K562 (cell line): Measurements from ENCODE around the gene NR2F6. TPM values are rescaled to one million over a fixed set of nuclear protein-coding genes. Genes with fewer than 3 reads are reported as not detected.

Experiments
- ATAC-seq: fragments of 200-7000 bp; cut with Tn5 transposase; 3 replicates; pipeline ENCODE4 v1.9.1; 2020; ENCODE audit warnings: moderate library complexity
- Bru-seq: library from RNA; stranded (reverse); fragments of 400-500 nt; gene quantifications from one replicate; lab custom pipeline; 2021; lab: Mats Ljungman, UMichigan
- BruChase-seq, 2 experiments: library from RNA; stranded (reverse); fragments of 400-500 nt; gene quantifications; one replicate each; lab custom pipeline; 2021; lab: Mats Ljungman, UMichigan
- BruUV-seq: library from RNA; stranded (reverse); fragments of 400-500 nt; replicated peaks from 2 replicates; lab custom pipeline; 2021; lab: Mats Ljungman, UMichigan
- CTCF ChIA-PET: fragments of 300-600 bp; formaldehyde crosslinking; extraction: SDS; loops from one replicate; lab custom pipeline; 2021; ENCODE audit warnings: low intra/inter-chr PET ratio; lab: Yijun Ruan, JAX
- POLR2A ChIA-PET: fragments of 300-600, 350-650 bp; sonication (Branson Sonifier 250); formaldehyde crosslinking; extraction: SDS; loops from one replicate; lab custom pipeline; 2021; ENCODE audit warnings: antibody characterized with exemption, inconsistent platforms; lab: Yijun Ruan, JAX
- DNase-seq, 4 experiments: peaks; one replicate each; pipeline versions ENCODE4 v3.0.0 to v3.0.0-alpha.2; 2011 to 2018; ENCODE audit warnings: low spot score in 3 of 4, mixed read lengths in 3 of 4; ENCODE audit errors: extremely low read depth in 1 of 4
- FAIRE-seq: peaks from 2 replicates; lab custom pipeline; 2011; peaks lifted over from hg19 to GRCh38; lab: Jason Lieb, UNC
- H2AFZ ChIP-seq: 2 replicates; pipeline ENCODE4 v1.6.0; 2011; ENCODE audit warnings: low read depth, low read length, control low read depth, inconsistent platforms
- H3K27ac ChIP-seq: fragments of 200-600 bp; 3 replicates; pipeline ENCODE4 v1.8.0; 2011; ENCODE audit warnings: low read depth, mild to moderate bottlenecking, control low read depth, inconsistent platforms, low read length, moderate library complexity, mixed read lengths; ENCODE audit errors: extremely low read depth
- H3K27me3 ChIP-seq, 2 experiments: fragments of 300-600 bp in 1 of 2; 2 replicates in 1 of 2; 3 replicates in 1 of 2; pipeline versions ENCODE4 v1.6.0 to v1.8.0; 2011; ENCODE audit warnings: inconsistent platforms in 2 of 2, low read length in 2 of 2, mild to moderate bottlenecking in 1 of 2, mixed read lengths in 1 of 2, moderate library complexity in 1 of 2; ENCODE audit not compliant: control insufficient read depth in 2 of 2, insufficient read depth in 2 of 2
- H3K36me3 ChIP-seq: fragments of 300-600 bp; 3 replicates; pipeline ENCODE4 v1.8.0; 2011; ENCODE audit warnings: mild to moderate bottlenecking, low read length, inconsistent platforms; ENCODE audit not compliant: control insufficient read depth, insufficient read depth
- H3K4me1 ChIP-seq, 2 experiments: fragments of 200-600 bp in 1 of 2; replicated peaks in 1 of 2; 2 replicates in 1 of 2; 3 replicates in 1 of 2; pipeline versions ENCODE4 v1.5.1 to v1.8.0; 2011; ENCODE audit warnings: inconsistent platforms in 2 of 2, low read length in 2 of 2, mild to moderate bottlenecking in 1 of 2, mixed read lengths in 1 of 2, moderate library complexity in 1 of 2; ENCODE audit not compliant: control insufficient read depth in 2 of 2, insufficient read depth in 2 of 2
- H3K4me2 ChIP-seq: 2 replicates; pipeline ENCODE4 v1.6.1; 2011; ENCODE audit warnings: low read length, control low read depth, inconsistent platforms, mixed read lengths; ENCODE audit not compliant: insufficient read depth
- H3K4me3 ChIP-seq: fragments of 200-600 bp; sonication (generic), shearing (Covaris generic); 2 replicates; pipeline ENCODE4 v1.5.1; 2016; ENCODE audit warnings: control low read depth, inconsistent platforms
- H3K79me2 ChIP-seq: fragments of 200-600 bp; 3 replicates; pipeline ENCODE4 v1.8.0; 2011; ENCODE audit warnings: low read length, inconsistent platforms; ENCODE audit not compliant: control insufficient read depth, insufficient read depth
- H3K9ac ChIP-seq, 2 experiments: 2 replicates each; pipeline versions ENCODE4 v1.6.0 to v1.6.1; 2011; ENCODE audit warnings: low read depth in 2 of 2, low read length in 2 of 2, control low read depth in 1 of 2, inconsistent platforms in 1 of 2, mild to moderate bottlenecking in 1 of 2, mixed read lengths in 1 of 2; ENCODE audit not compliant: insufficient read depth in 1 of 2
- H3K9me1 ChIP-seq: one replicate; pipeline ENCODE4 v1.6.0; 2011; ENCODE audit warnings: inconsistent platforms, mild to moderate bottlenecking, low read length, moderate library complexity; ENCODE audit not compliant: control insufficient read depth, insufficient read depth
- H3K9me3 ChIP-seq: replicated peaks from 2 replicates; pipeline ENCODE4 v1.5.1; 2011; ENCODE audit warnings: low read depth, low read length, inconsistent platforms; ENCODE audit not compliant: control insufficient read depth, insufficient read depth
- H4K20me1 ChIP-seq: replicated peaks from 2 replicates; pipeline ENCODE4 v1.6.1; 2011; ENCODE audit warnings: low read length, inconsistent platforms, mixed read lengths; ENCODE audit not compliant: control insufficient read depth, insufficient read depth
- ASH1L ChIP-seq: fragments of 450-650 bp; IDR thresholded peaks from 2 replicates; pipeline ENCODE4 v1.6.1; 2018; ENCODE audit warnings: borderline replicate concordance, mild to moderate bottlenecking, low read depth; ENCODE audit not compliant: partially characterized antibody
- CCNT2 ChIP-seq: IDR thresholded peaks from 2 replicates; pipeline ENCODE4 v1.6.1; 2011; ENCODE audit warnings: borderline replicate concordance, low read depth, mild to moderate bottlenecking, moderate library complexity, mixed read lengths, low read length; ENCODE audit not compliant: insufficient read length; ENCODE audit errors: extremely low read depth
- GABPA ChIP-seq: fragments of 200-800 bp; sonication (Bioruptor generic); conservative IDR thresholded peaks from 2 replicates; pipeline ENCODE4 v1.6.1; 2016; ENCODE audit warnings: low read depth, missing genetic modification characterization, missing compliant biosample characterization
- MXD1 ChIP-seq: fragments of 250-450 bp; sonication (Bioruptor Pico); IDR thresholded peaks from 2 replicates; pipeline ENCODE4 v1.8.0; 2021; ENCODE audit warnings: borderline replicate concordance, mild to moderate bottlenecking, moderate library complexity; ENCODE audit not compliant: poor library complexity, severe bottlenecking
- PHF8 ChIP-seq: fragments of 200-600 bp; sonication (generic); IDR thresholded peaks from 2 replicates; pipeline ENCODE4 v1.6.1; 2012; ENCODE audit warnings: mixed run types, mild to moderate bottlenecking, inconsistent platforms, low read length, moderate library complexity, borderline replicate concordance
- PHTF2 ChIP-seq: fragments of 250-450 bp; sonication (Bioruptor Pico); IDR thresholded peaks from 2 replicates; pipeline ENCODE4 v1.5.0; 2021; ENCODE audit warnings: mild to moderate bottlenecking
- SIN3A ChIP-seq, 2 experiments: fragments of 150-350 bp in 1 of 2; IDR thresholded peaks; 2 replicates each; pipeline ENCODE4 v1.6.1; 2011 to 2016; ENCODE audit warnings: borderline replicate concordance in 2 of 2, low read depth in 2 of 2, low read length in 2 of 2, mild to moderate bottlenecking in 2 of 2, moderate library complexity in 2 of 2; ENCODE audit not compliant: control insufficient read depth in 1 of 2
- ZBTB7A ChIP-seq: IDR thresholded peaks from 2 replicates; pipeline ENCODE4 v1.6.1; 2011; ENCODE audit warnings: low read depth, mild to moderate bottlenecking, low read length, moderate library complexity, borderline replicate concordance; ENCODE audit not compliant: control insufficient read depth
- ZFP30 ChIP-seq: fragments of 250-450 bp; sonication (Bioruptor Pico); IDR thresholded peaks from 2 replicates; pipeline ENCODE4 v1.8.0; 2022; ENCODE audit warnings: moderate library complexity, mild to moderate bottlenecking, inconsistent platforms, borderline replicate concordance
- WGBS: fragments of 100-300 bp; shearing (Covaris generic); methylation state at CpG from one replicate; pipeline ENCODE4 v1.1.6; 2016; ENCODE audit warnings: low coverage, mixed read lengths; ENCODE audit not compliant: insufficient coverage; ENCODE audit errors: missing lambda C conversion rate; 5-methylcytosine and 5-hydroxymethylcytosine counted together
- in situ Hi-C: fragments of 300-500 bp; cut with MboI; formaldehyde crosslinking; loops from 4 replicates; pipeline ENCODE4 v1.15.0; 2018; ENCODE audit warnings: inconsistent platforms, mixed read lengths
- intact Hi-C: fragments of 100-400 bp; cut with micrococcal nuclease; formaldehyde crosslinking; loops from 2 replicates; pipeline ENCODE4 v1.14.2; 2022
- long read RNA-seq, 3 experiments: library from polyadenylated mRNA in 2 of 3; library from RNA in 1 of 3; unstranded in 2 of 3; stranded (forward) in 1 of 3; transcript quantifications; one replicate each; pipeline ENCODE4 v2.0.0, GENCODE V29; 2019 to 2022
- polyA minus RNA-seq, 3 experiments: library from RNA; depleted of rRNA, polyadenylated mRNA; stranded (reverse); fragments of >200 nt; gene quantifications; 2 replicates each; pipeline ENCODE4 v1.2.3, GENCODE V29; 2011
- polyA plus RNA-seq, 8 experiments: library from polyadenylated mRNA; depleted of rRNA in 4 of 8; stranded (reverse) in 5 of 8; unstranded in 3 of 8; fragments of >200 nt; fragmentation: Nextera tagmentation in 2 of 8; fragmentation: Illumina TruSeq in 1 of 8; extraction: Ambion mirVana in 2 of 8; extraction: Trizol in 1 of 8; gene quantifications; 2 replicates each; pipeline versions ENCODE4 v1.2.1 to v1.2.3, GENCODE V29; 2011 to 2014; ENCODE audit warnings: inconsistent platforms in 1 of 8, missing spikeins in 1 of 8
- total RNA-seq, 7 experiments: library from RNA; depleted of rRNA in 6 of 7; stranded (reverse); fragments of >200 nt in 6 of 7; fragmentation: Illumina TruSeq in 2 of 7; extraction: Trizol in 2 of 7; gene quantifications; 2 replicates each; pipeline versions ENCODE4 v1.2.1 to v1.2.3, GENCODE V29; 2011 to 2021; ENCODE audit warnings: low replicate concordance in 1 of 7
- TF ChIP-seq, protein P1 (sequence below): fragments of 200-800 bp; sonication (Bioruptor generic); IDR thresholded peaks from 2 replicates; pipeline ENCODE4 v1.6.1; 2017; ENCODE audit warnings: missing genetic modification characterization, missing compliant biosample characterization

NR2F6 gene
- total RNA-seq (2011; cell fraction: chromatin; rRNA removed; ENCODE audit: low replicate concordance), result 10.8 and 27.6 TPM in 2 replicates
- 38.8 and 38.9 TPM in 2 replicates for total RNA-seq (2011; cell fraction: nucleolus; rRNA removed)
- 21.8 and 21.9 TPM in 2 replicates for total RNA-seq (2011; cell fraction: nucleoplasm; rRNA removed)
- total RNA-seq (2014; rRNA removed) (93.2 and 99.7 TPM in 2 replicates), total RNA-seq (2014; rRNA removed; fragmentation: Illumina TruSeq; extraction: Trizol) (9.8 and 12.6 TPM in 2 replicates), total RNA-seq (2015; rRNA removed; fragmentation: Illumina TruSeq; extraction: Trizol) (22.8 and 25.2 TPM in 2 replicates), total RNA-seq (2021) (95.9 and 97.5 TPM in 2 replicates), polyA plus RNA-seq (2011; rRNA removed) (18.8 and 23.9 TPM in 2 replicates), polyA plus RNA-seq (2014; fragmentation: Illumina TruSeq; extraction: Trizol) (11.4 and 15.7 TPM in 2 replicates), polyA plus RNA-seq (2014; fragmentation: Nextera tagmentation; extraction: Ambion mirVana) (1 to 10 TPM in 1 of 2 experiments, under 1 TPM in 1; 0.76 to 3.0 TPM), polyA plus RNA-seq (2014; rRNA removed) (64.2 and 69.6 TPM in 2 replicates), polyA minus RNA-seq (2011; rRNA and poly(A)+ RNA removed) (5.7 and 7.4 TPM in 2 replicates), Bru-seq, nascent RNA (percentile 82 among the genes with signal in this experiment), BruChase-seq, experiment 1, labeled RNA remaining after a 2-hour chase (percentile 87 among the genes with signal in this experiment), BruChase-seq, experiment 2, labeled RNA remaining after a 6-hour chase (percentile 90 among the genes with signal in this experiment)
- 30.9 and 123 TPM in 2 replicates for polyA plus RNA-seq (2011; cell fraction: cytosol; rRNA removed)
- polyA plus RNA-seq (2011; cell fraction: nucleus; rRNA removed), result 22.1 and 32.8 TPM in 2 replicates
- polyA plus RNA-seq (2012), result 39.5 and 51.7 TPM in 2 replicates
- polyA minus RNA-seq (2011; cell fraction: cytosol; rRNA and poly(A)+ RNA removed), result 29.7 and 39.7 TPM in 2 replicates
- 9.3 and 11.7 TPM in 2 replicates for polyA minus RNA-seq (2011; cell fraction: nucleus; rRNA and poly(A)+ RNA removed)
- long read RNA-seq, experiment 1, transcript NR2F6-201 (4 exons, 2,404 nt), result major isoform, 394 of 655 reads
- long read RNA-seq, experiment 1, partial matches to known transcripts, result 250 of 655 reads
- long read RNA-seq, experiment 1, other reads (novel, unspliced or antisense), result 11 of 655 reads
- long read RNA-seq, experiment 2, transcript NR2F6-201 (4 exons, 2,404 nt), result major isoform, 75 of 196 reads
- long read RNA-seq, experiment 2, partial matches to known transcripts, result 91 of 196 reads
- long read RNA-seq, experiment 2, other reads (novel, unspliced or antisense), result 30 of 196 reads
- long read RNA-seq, experiment 3, partial matches to known transcripts, result 115 of 118 reads
- long read RNA-seq, experiment 3, other reads (novel, unspliced or antisense), result 0 of 118 reads

DNA sequence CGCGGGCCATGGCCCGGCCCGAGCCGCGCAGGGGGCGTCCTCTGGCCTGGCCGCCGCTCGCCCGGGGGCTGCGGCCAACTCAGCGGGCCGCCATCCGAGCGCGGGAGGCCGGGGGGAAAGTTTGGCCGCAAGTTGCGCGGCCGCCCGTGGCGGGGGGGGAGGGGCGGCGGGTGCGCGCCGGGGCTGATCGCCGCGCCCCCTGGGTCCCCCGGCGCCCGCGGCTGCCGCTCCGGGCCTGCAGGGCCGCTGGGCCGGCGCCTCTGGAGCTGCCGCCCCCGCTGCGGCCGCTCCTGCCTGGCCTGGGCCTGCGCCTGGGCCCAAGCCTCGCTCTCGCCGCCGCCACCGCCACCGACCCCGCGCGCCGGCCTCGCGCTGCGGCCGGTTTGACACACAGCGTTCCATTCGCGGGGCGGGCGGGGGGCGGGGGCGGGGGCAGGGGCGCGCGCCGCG, at the start of gene NR2F6:
Gene NR2F6, minus strand, starts transcription at position 385 of the 450 bp plus-strand sequence. CDS start 699 bp downstream, outside the sequence.
- CTCF ChIA-PET, result no interaction called here
- TF ChIP-seq ZFP30 (CRISPR knock-in tag) (no peak), MXD1 (no peak), ZBTB7A (peak; percentile 14; the same call in 1 of the 2 replicates), SIN3A (IDR thresholded peaks at IDR 0.05; ENCODE audit: borderline replicate concordance in 2 of 2, control insufficient read depth in 1 of 2, low read depth in 2 of 2, low read length in 2 of 2) (no peak), PHF8 (peak; percentile 45; the same call in 1 of the 2 replicates), PHTF2 (CRISPR knock-in tag) (no peak), ASH1L (no peak), CCNT2 (peak; percentile 32), GABPA (tag) (peak; percentile 13; the same call in 1 of the 2 replicates)
- TF ChIP-seq, protein P1, sequence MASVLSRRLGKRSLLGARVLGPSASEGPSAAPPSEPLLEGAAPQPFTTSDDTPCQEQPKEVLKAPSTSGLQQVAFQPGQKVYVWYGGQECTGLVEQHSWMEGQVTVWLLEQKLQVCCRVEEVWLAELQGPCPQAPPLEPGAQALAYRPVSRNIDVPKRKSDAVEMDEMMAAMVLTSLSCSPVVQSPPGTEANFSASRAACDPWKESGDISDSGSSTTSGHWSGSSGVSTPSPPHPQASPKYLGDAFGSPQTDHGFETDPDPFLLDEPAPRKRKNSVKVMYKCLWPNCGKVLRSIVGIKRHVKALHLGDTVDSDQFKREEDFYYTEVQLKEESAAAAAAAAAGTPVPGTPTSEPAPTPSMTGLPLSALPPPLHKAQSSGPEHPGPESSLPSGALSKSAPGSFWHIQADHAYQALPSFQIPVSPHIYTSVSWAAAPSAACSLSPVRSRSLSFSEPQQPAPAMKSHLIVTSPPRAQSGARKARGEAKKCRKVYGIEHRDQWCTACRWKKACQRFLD (CRISPR knock-in tag), result 0 out of 2 replicates have a peak, but pooled peaks have one; percentile 20

More for the DNA sequence above, at the start of gene NR2F6:
- Histone ChIP-seq H3K4me1 (peaks cover 45 to 88% of the 10 kb centered on the region in 2 experiments), H3K9me1 (no peaks in the 10 kb centered on the region), H3K9ac (peak within 1 kb of the TSS; percentile 76 to 91), H3K36me3 (peaks cover 15% of the 10 kb centered on the region; the same call in 2 of the 3 replicates), H3K4me2 (peak within 1 kb of the TSS; percentile 93), H3K79me2 (peaks cover 47% of the 10 kb centered on the region), H3K27ac (peak within 1 kb of the TSS; percentile 96), H3K27me3 (no peaks in the 10 kb centered on the region), H4K20me1 (peaks cover 15% of the 10 kb centered on the region), H3K9me3 (no peaks in the 10 kb centered on the region), H3K4me3 (peak within 1 kb of the TSS; percentile 80), H2AFZ (peak within 1 kb of the TSS; percentile 91)
- intact Hi-C loops (loop anchor here (5.0 kb wide), 1 partner anchor 38 kb away; no protein-coding TSS in a partner anchor), in situ Hi-C loops (no loop called here)
- no TSS peak for BruUV-seq
- ATAC-seq (no peak), DNase-seq (peak in 3 of 4 experiments; percentile 76 to 85 (median 80)), FAIRE-seq (no peak)
- 0% methylated on average over 11 of the region's 72 CpGs for WGBS
- POLR2A ChIA-PET, result interaction anchor here (0.6 to 1.1 kb wide), 2 partner anchors 11 to 19 kb away, joined by 3 to 4 read pairs; no protein-coding TSS in a partner anchor
